OCI-LY1 (cell line): ENCODE results near the gene PTPRN2.

Experiments
- CTCF ChIP-seq: fragments of 200-600 bp; sonication (generic), shearing (Covaris generic); IDR thresholded peaks from 2 replicates; pipeline ENCODE4 v1.5.1; 2017; ENCODE audit warnings: mild to moderate bottlenecking, antibody characterized with exemption, low read length, moderate library complexity, mixed read lengths
- EZH2 ChIP-seq: fragments of 200-600 bp; sonication (generic), shearing (Covaris generic); IDR thresholded peaks from 2 replicates; pipeline ENCODE4 v1.8.0; 2017; ENCODE audit warnings: borderline replicate concordance, mixed run types, mild to moderate bottlenecking, antibody characterized with exemption, low read length, moderate library complexity, mixed read lengths

GRCh38 chr7:158289761-158290523, 297.7 kb downstream of the PTPRN2 start:
- TF ChIP-seq CTCF = no peak
- no peak for TF ChIP-seq EZH2
